ENCODE results near the gene CARD18.

CARD18 gene

GRCh38 chr11:105177658-105178057, 38.1 kb upstream of the CARD18 start:
- no peak overlapping the region for H3K4me3 ChIP-seq (ENCODE audit: low read depth, low read length)
- peaks cover 9% of the 10 kb centered on the region; the same call in 1 of the 2 replicates for H3K4me1 ChIP-seq
- H3K36me3 ChIP-seq, result no peaks in the 10 kb centered on the region
- DNase-seq, result no peak
- H3K9me3 ChIP-seq, result no peaks in the 10 kb centered on the region
- TF ChIP-seq CTCF (IDR thresholded peaks at IDR 0.05; ENCODE audit: low read depth, low read length), result no peak
- H3K27me3 ChIP-seq, result no peaks in the 10 kb centered on the region

GRCh38 chr11:105168457-105168856, 28.9 kb upstream of the CARD18 start:
- DNase-seq, result no peak
- Histone ChIP-seq H3K9me3 (no peaks in the 10 kb centered on the region), H3K4me3 (ENCODE audit: low read depth, low read length) (no peak overlapping the region), H3K27me3 (no peaks in the 10 kb centered on the region), H3K36me3 (no peaks in the 10 kb centered on the region), H3K4me1 (no peaks in the 10 kb centered on the region)
- TF ChIP-seq CTCF (IDR thresholded peaks at IDR 0.05; ENCODE audit: low read depth, low read length), result no peak

- DNase-seq, result no peak
- Histone ChIP-seq H3K4me1 (no peaks in the 10 kb centered on the region), H3K4me3 (ENCODE audit: low read depth, low read length) (no peak overlapping the region), H3K9me3 (no peaks in the 10 kb centered on the region), H3K27me3 (no peaks in the 10 kb centered on the region), H3K36me3 (no peaks in the 10 kb centered on the region)
- no peak for TF ChIP-seq CTCF (IDR thresholded peaks at IDR 0.05; ENCODE audit: low read depth, low read length)
Observed at GRCh38 chr11:105167244-105167643, 27.7 kb upstream of the CARD18 start.

- Histone ChIP-seq H3K4me1 (no peaks in the 10 kb centered on the region), H3K4me3 (ENCODE audit: low read depth, low read length) (no peak overlapping the region), H3K9me3 (no peaks in the 10 kb centered on the region), H3K27me3 (no peaks in the 10 kb centered on the region), H3K36me3 (no peaks in the 10 kb centered on the region)
- no peak for TF ChIP-seq CTCF (IDR thresholded peaks at IDR 0.05; ENCODE audit: low read depth, low read length)
- DNase-seq, result no peak
Observed at GRCh38 chr11:105164208-105164607, 24.6 kb upstream of the CARD18 start.

- H3K4me1 ChIP-seq, result no peaks in the 10 kb centered on the region
- DNase-seq, result no peak
- H3K27me3 ChIP-seq, result no peaks in the 10 kb centered on the region
- no peaks in the 10 kb centered on the region for H3K36me3 ChIP-seq
- H3K9me3 ChIP-seq, result no peaks in the 10 kb centered on the region
- TF ChIP-seq CTCF (IDR thresholded peaks at IDR 0.05; ENCODE audit: low read depth, low read length), result no peak
- no peak overlapping the region for H3K4me3 ChIP-seq (ENCODE audit: low read depth, low read length)
Observed at GRCh38 chr11:105162506-105162905, 22.9 kb upstream of the CARD18 start.

GRCh38 chr11:105158436-105158835, 18.9 kb upstream of the CARD18 start:
- no peak for DNase-seq
- Histone ChIP-seq H3K9me3 (no peaks in the 10 kb centered on the region), H3K27me3 (no peaks in the 10 kb centered on the region), H3K4me3 (ENCODE audit: low read depth, low read length) (no peak overlapping the region), H3K36me3 (no peaks in the 10 kb centered on the region), H3K4me1 (no peaks in the 10 kb centered on the region)
- TF ChIP-seq CTCF (IDR thresholded peaks at IDR 0.05; ENCODE audit: low read depth, low read length), result no peak

All from BE2C (cell line).